ENCODE data around the gene MLXIP. TPM values are rescaled to one million over a fixed set of nuclear protein-coding genes. Genes with fewer than 3 reads are reported as not detected.

The MLXIP gene
- total RNA-seq, 1 experiment from 2014 or later: 32.4 TPM

- no peak overlapping the region for H2BK20ac ChIP-seq (ENCODE audit: low read depth, low read length, poor library complexity, severe bottlenecking)
- no peak overlapping the region for H2BK12ac ChIP-seq (ENCODE audit: insufficient read length, low read depth, low read length)
- H3K4ac ChIP-seq (ENCODE audit: low read depth, low read length): no peak overlapping the region
- no peak overlapping the region for H2AFZ ChIP-seq (ENCODE audit: low read length)
- H4K8ac ChIP-seq (replicated peaks; ENCODE audit: insufficient read length, low read depth, low read length): no peak overlapping the region
- H3T11ph ChIP-seq (ENCODE audit: low read length): no peak overlapping the region
- H2BK5ac ChIP-seq (ENCODE audit: insufficient read length, low read length): no peak overlapping the region
- peak overlapping the region in 1 of 3 experiments; percentile 18; a peak in 1 of 7 replicates for H3K27ac Mint-ChIP-seq
- no peaks in the 10 kb centered on the region; the same call in 1 of the 2 replicates for H3K27me3 Mint-ChIP-seq (ENCODE audit: low read depth)
- no peak overlapping the region; the same call in 1 of the 2 replicates for H3K14ac ChIP-seq (ENCODE audit: insufficient read depth, low read length)
- no peak overlapping the region for H3K4me3 Mint-ChIP-seq
- no peak overlapping the region for H4K91ac ChIP-seq (ENCODE audit: insufficient read length, low read depth, low read length)
- no peaks in the 10 kb centered on the region for H3K4me1 ChIP-seq (ENCODE audit: insufficient read depth, low read length)
- H3K18ac ChIP-seq (ENCODE audit: insufficient read length, low read depth, low read length): no peak overlapping the region
- peaks cover 13% of the 10 kb centered on the region in 2 experiments for H3K9me3 Mint-ChIP-seq
- TF ChIP-seq CTCF (conservative IDR thresholded peaks at IDR 0.05): no peak
- H3K23ac ChIP-seq (ENCODE audit: insufficient read length, low read depth, low read length): no peak overlapping the region
- no peaks in the 10 kb centered on the region for H3K23me2 ChIP-seq (ENCODE audit: insufficient read length, low read depth, low read length, poor library complexity, severe bottlenecking)
- H2BK15ac ChIP-seq (ENCODE audit: low read depth, low read length): no peak overlapping the region
- no peaks in the 10 kb centered on the region for H3K27me3 ChIP-seq (ENCODE audit: insufficient read depth, low read length)
- peaks cover 15% of the 10 kb centered on the region in 3 experiments for H3K36me3 Mint-ChIP-seq (ENCODE audit: insufficient read depth in 1 of 3, low read depth in 3 of 3)
- peaks cover 6% of the 10 kb centered on the region in 2 experiments for H3K4me1 Mint-ChIP-seq
- H2AK5ac ChIP-seq (ENCODE audit: insufficient read length, low read length): no peak overlapping the region
- peaks cover 13% of the 10 kb centered on the region for H3K9me3 ChIP-seq (ENCODE audit: control insufficient read depth, low read depth, low read length)
- no peak overlapping the region for H3K56ac ChIP-seq (ENCODE audit: insufficient read length, low read depth, low read length)
- H4K5ac ChIP-seq (ENCODE audit: insufficient read length, low read depth, low read length): no peak overlapping the region
- H4K20me1 ChIP-seq (ENCODE audit: control insufficient read depth, insufficient read depth, insufficient read length): no peaks in the 10 kb centered on the region
- no peaks in the 10 kb centered on the region for H3K79me2 ChIP-seq (ENCODE audit: insufficient read depth, low read length)
- H2BK120ac ChIP-seq (ENCODE audit: low read depth, low read length, poor library complexity, severe bottlenecking): no peak overlapping the region
- no CpG with 5 or more reads among the region's 21 CpGs for WGBS (ENCODE audit: extremely low coverage, insufficient read length, low lambda C conversion rate)
- DNase-seq: no peak
- no peak overlapping the region for H3K27ac ChIP-seq (ENCODE audit: insufficient read length, low read depth, low read length)
- no peak overlapping the region for H3K9ac ChIP-seq (ENCODE audit: extremely low read depth, insufficient read length, low read length)
- no peaks in the 10 kb centered on the region for H3K79me1 ChIP-seq (ENCODE audit: insufficient read depth, low read depth, low read length, poor library complexity, severe bottlenecking)
- no peak overlapping the region for H3K4me2 ChIP-seq (ENCODE audit: insufficient read depth, insufficient read length, low read length)
These were observed 69.1 kb downstream of the MLXIP start for GRCh38 chr12:122147514-122148290.

Measured in H9 (cell line).